IMR-90 (cell line): ENCODE results near the gene LEKR1. TPM values are rescaled to one million over a fixed set of nuclear protein-coding genes. Genes with fewer than 3 reads are reported as not detected.

Experiments
- ATAC-seq: fragments of 200-7000 bp; cut with Tn5 transposase; 2 replicates; pipeline ENCODE4 v1.9.1; 2020; ENCODE audit warnings: low read depth, mild to moderate bottlenecking, moderate library complexity
- BruUV-seq: library from RNA; stranded (reverse); fragments of 400-500 nt; replicated peaks from 2 replicates; lab custom pipeline; 2021; lab: Mats Ljungman, UMichigan
- CTCF ChIA-PET: fragments of 300-600 bp; formaldehyde crosslinking; extraction: SDS; loops from one replicate; lab custom pipeline; 2021; ENCODE audit warnings: antibody characterized with exemption; lab: Yijun Ruan, JAX
- POLR2A ChIA-PET: fragments of 300-600 bp; sonication (Branson Sonifier 250); formaldehyde crosslinking; loops from one replicate; lab custom pipeline; 2022; ENCODE audit warnings: antibody characterized with exemption; ENCODE audit not compliant: unreplicated experiment; lab: Charles Lee
- DNase-seq: peaks from one replicate; pipeline ENCODE4 v3.0.0; 2013
- H2AFZ ChIP-seq: replicated peaks from 2 replicates; pipeline ENCODE3; 2013; ENCODE audit warnings: low read length, mild to moderate bottlenecking; ENCODE audit not compliant: poor library complexity
- H2AK5ac ChIP-seq: 2 replicates; pipeline ENCODE4 v1.6.1; 2013; ENCODE audit warnings: low read depth, low read length, inconsistent platforms
- H2AK9ac ChIP-seq: replicated peaks from 2 replicates; pipeline ENCODE3; 2013; ENCODE audit warnings: mild to moderate bottlenecking, low read depth, low read length, moderate library complexity; ENCODE audit not compliant: poor library complexity
- H2BK120ac ChIP-seq: 2 replicates; pipeline ENCODE4 v1.6.1; 2013; ENCODE audit warnings: low read depth, low read length, inconsistent platforms
- H2BK15ac ChIP-seq: 3 replicates; pipeline ENCODE4 v1.6.1; 2013; ENCODE audit warnings: low read depth, low read length, inconsistent platforms
- H2BK20ac ChIP-seq: 2 replicates; pipeline ENCODE4 v1.6.1; 2013; ENCODE audit warnings: low read depth, mild to moderate bottlenecking, inconsistent platforms, low read length, moderate library complexity
- H2BK5ac ChIP-seq: 2 replicates; pipeline ENCODE4 v1.6.1; 2013; ENCODE audit warnings: mild to moderate bottlenecking, low read depth, low read length, inconsistent platforms; ENCODE audit not compliant: poor library complexity, severe bottlenecking
- H3K14ac ChIP-seq: replicated peaks from 2 replicates; pipeline ENCODE4 v1.6.1; 2013; ENCODE audit warnings: low read depth, low read length, inconsistent platforms
- H3K18ac ChIP-seq: 2 replicates; pipeline ENCODE4 v1.6.1; 2013; ENCODE audit warnings: low read depth, low read length, control low read depth
- H3K23ac ChIP-seq: 2 replicates; pipeline ENCODE4 v1.6.1; 2013; ENCODE audit warnings: low read depth, low read length, inconsistent platforms
- H3K27ac ChIP-seq: 2 replicates; pipeline ENCODE4 v1.5.1; 2013; ENCODE audit warnings: mild to moderate bottlenecking, control low read depth, low read length; ENCODE audit not compliant: insufficient read depth
- H3K27me3 ChIP-seq: 2 replicates; pipeline ENCODE4 v1.6.1; 2013; ENCODE audit warnings: low read length; ENCODE audit not compliant: control insufficient read depth, insufficient read depth
- H3K36me3 ChIP-seq: 2 replicates; pipeline ENCODE4 v1.6.1; 2013; ENCODE audit warnings: low read length, mixed read lengths; ENCODE audit not compliant: control insufficient read depth, insufficient read depth
- H3K4ac ChIP-seq: 2 replicates; pipeline ENCODE4 v1.6.1; 2013; ENCODE audit warnings: low read depth, low read length, inconsistent platforms
- H3K4me1 ChIP-seq: 2 replicates; pipeline ENCODE4 v1.6.1; 2013; ENCODE audit warnings: low read length, mixed read lengths; ENCODE audit not compliant: control insufficient read depth, insufficient read depth
- H3K4me2 ChIP-seq: 2 replicates; pipeline ENCODE4 v1.6.1; 2013; ENCODE audit warnings: low read depth, mild to moderate bottlenecking, control low read depth, low read length, moderate library complexity
- H3K4me3 ChIP-seq: 2 replicates; pipeline ENCODE4 v1.5.1; 2013; ENCODE audit warnings: low read depth, mild to moderate bottlenecking, control low read depth, low read length, moderate library complexity; ENCODE audit not compliant: insufficient read depth
- H3K56ac ChIP-seq: 2 replicates; pipeline ENCODE4 v1.6.1; 2013; ENCODE audit warnings: low read length, inconsistent platforms; ENCODE audit not compliant: insufficient read depth; ENCODE audit errors: extremely low read depth
- H3K79me1 ChIP-seq, 2 experiments: 2 replicates each; pipeline ENCODE4 v1.6.1; 2013; ENCODE audit warnings: low read length in 2 of 2, inconsistent platforms in 1 of 2, low read depth in 1 of 2
- H3K9ac ChIP-seq: 2 replicates; pipeline ENCODE4 v1.6.1; 2013; ENCODE audit warnings: low read depth, low read length, control low read depth
- H3K9me1 ChIP-seq: 2 replicates; pipeline ENCODE4 v1.6.1; 2013; ENCODE audit warnings: low read length, inconsistent platforms; ENCODE audit not compliant: insufficient read depth
- H3K9me3 ChIP-seq: 2 replicates; pipeline ENCODE4 v1.6.1; 2013; ENCODE audit warnings: low read length; ENCODE audit not compliant: control insufficient read depth, insufficient read depth
- H4K20me1 ChIP-seq: 2 replicates; pipeline ENCODE4 v1.6.1; 2013; ENCODE audit warnings: low read length, inconsistent platforms; ENCODE audit not compliant: insufficient read depth
- H4K5ac ChIP-seq: 2 replicates; pipeline ENCODE4 v1.6.1; 2013; ENCODE audit warnings: mild to moderate bottlenecking, low read depth, low read length, control low read depth
- H4K8ac ChIP-seq, 2 experiments: 2 replicates each; pipeline ENCODE4 v1.6.1; 2013; ENCODE audit warnings: low read depth in 2 of 2, low read length in 2 of 2, control low read depth in 1 of 2, inconsistent platforms in 1 of 2
- H4K91ac ChIP-seq: 2 replicates; pipeline ENCODE4 v1.6.1; 2013; ENCODE audit warnings: low read depth, low read length, inconsistent platforms; ENCODE audit not compliant: insufficient read depth
- BHLHE40 ChIP-seq: fragments of 150-350 bp; IDR thresholded peaks from 2 replicates; pipeline ENCODE4 v1.6.1; 2016; ENCODE audit warnings: mild to moderate bottlenecking, low read depth, low read length
- CEBPB ChIP-seq: IDR thresholded peaks from 2 replicates; pipeline ENCODE4 v1.6.1; 2012; ENCODE audit warnings: low read depth, low read length, improper control_type of control experiment
- CHD1 ChIP-seq: IDR thresholded peaks from 2 replicates; pipeline ENCODE4 v1.6.1; 2012; ENCODE audit warnings: low read depth, low read length, improper control_type of control experiment
- CTCF ChIP-seq: conservative IDR thresholded peaks from 2 replicates; pipeline ENCODE4 v1.5.1; 2012; ENCODE audit warnings: mild to moderate bottlenecking, low read depth, low read length, improper control_type of control experiment
- FOS ChIP-seq: fragments of 150-350 bp; IDR thresholded peaks from 2 replicates; pipeline ENCODE4 v1.6.1; 2016; ENCODE audit warnings: low read depth, low read length
- MAFK ChIP-seq: IDR thresholded peaks from 2 replicates; pipeline ENCODE4 v1.6.1; 2012; ENCODE audit warnings: low read depth, low read length, improper control_type of control experiment
- MAZ ChIP-seq: IDR thresholded peaks from 2 replicates; pipeline ENCODE4 v1.6.1; 2012; ENCODE audit warnings: low read depth, mild to moderate bottlenecking, low read length, improper control_type of control experiment, moderate library complexity, borderline replicate concordance
- MXI1 ChIP-seq: IDR thresholded peaks from 2 replicates; pipeline ENCODE4 v1.6.1; 2012; ENCODE audit warnings: low read depth, mild to moderate bottlenecking, low read length, moderate library complexity, borderline replicate concordance
- NFE2L2 ChIP-seq: fragments of 150-350 bp; IDR thresholded peaks from 2 replicates; pipeline ENCODE4 v1.6.1; 2016; ENCODE audit warnings: low read depth, mild to moderate bottlenecking, low read length
- POLR2A ChIP-seq: IDR thresholded peaks from 2 replicates; pipeline ENCODE4 v1.6.1; 2012; ENCODE audit warnings: mild to moderate bottlenecking, low read depth, low read length
- RAD21 ChIP-seq: IDR thresholded peaks from 2 replicates; pipeline ENCODE4 v1.6.1; 2012; ENCODE audit warnings: low read length, improper control_type of control experiment
- RCOR1 ChIP-seq: IDR thresholded peaks from 2 replicates; pipeline ENCODE4 v1.6.1; 2012; ENCODE audit warnings: mild to moderate bottlenecking, low read length, improper control_type of control experiment; ENCODE audit not compliant: insufficient replicate concordance
- RFX5 ChIP-seq: IDR thresholded peaks from 2 replicates; pipeline ENCODE4 v1.8.0; 2012; ENCODE audit warnings: low read depth, mild to moderate bottlenecking, low read length, moderate library complexity
- WGBS, 2 experiments: methylation state at CpG; one replicate each; pipeline versions ENCODE4 v1.1.5 to v1.1.7; 2013; ENCODE audit warnings: missing lambda C conversion rate in 2 of 2; ENCODE audit not compliant: insufficient read length in 1 of 2; ENCODE audit errors: extremely low coverage in 2 of 2; 5-methylcytosine and 5-hydroxymethylcytosine counted together
- dilution Hi-C: fragments of 300-500 bp; cut with HindIII; formaldehyde crosslinking; loops from one replicate; pipeline ENCODE4 v1.14.3; 2018; ENCODE audit warnings: low sequenced_read_pairs; ENCODE audit not compliant: unreplicated experiment
- in situ Hi-C: fragments of 300-500 bp; cut with MboI; formaldehyde crosslinking; loops from 3 replicates; pipeline ENCODE4 v1.14.3; 2019; ENCODE audit warnings: low sequenced_read_pairs, inconsistent platforms, mixed read lengths
- intact Hi-C: fragments of 100-400 bp; cut with micrococcal nuclease; formaldehyde crosslinking; loops from 2 replicates; pipeline ENCODE4 v1.10.0; 2022
- polyA plus RNA-seq, 3 experiments: library from polyadenylated mRNA; depleted of rRNA; stranded (reverse); fragments of >200 nt; gene quantifications; 2 replicates each; pipeline ENCODE4 v1.2.3, GENCODE V29; 2012; ENCODE audit warnings: low replicate concordance in 1 of 3
- total RNA-seq: library from RNA; depleted of rRNA; stranded (reverse); fragments of >200 nt; gene quantifications from 2 replicates; pipeline ENCODE4 v1.2.3, GENCODE V29; 2012

Gene LEKR1
- total and polyA plus RNA-seq, 2 of the 4 experiments (the other 2 are of a cell fraction): 0.19 to 0.36 TPM

GRCh38 chr3:156808025-156808424 is 18.1 kb upstream of the LEKR1 start:
- TF ChIP-seq NFE2L2: no peak
- no peak for TF ChIP-seq MXI1
- no peak for TF ChIP-seq CHD1
- TF ChIP-seq BHLHE40: no peak
- TF ChIP-seq CTCF: no peak
- TF ChIP-seq RAD21: no peak
- TF ChIP-seq MAFK: no peak
- TF ChIP-seq FOS: 0 out of 2 replicates have a peak, but pooled peaks have one; percentile 16
- TF ChIP-seq POLR2A: no peak
- TF ChIP-seq RCOR1: no peak
- no peak for TF ChIP-seq RFX5
- TF ChIP-seq CEBPB: peak; percentile 60; the same call in 1 of the 2 replicates
- 0 out of 2 replicates have a peak, but pooled peaks have one; percentile 10 for TF ChIP-seq MAZ
- Histone ChIP-seq H2AFZ (no peak overlapping the region), H3K27ac (no peak overlapping the region), H2BK20ac (peak overlapping the region; percentile 38; the same call in 1 of the 2 replicates), H3K14ac (0 out of 2 replicates have a peak overlapping the region, but pooled peaks have one; percentile 34), H4K91ac (no peak overlapping the region), H3K9me1 (peaks cover 7% of the 10 kb centered on the region; the same call in 1 of the 2 replicates), H3K36me3 (no peaks in the 10 kb centered on the region), H3K4me3 (no peak overlapping the region), H3K9me3 (no peaks in the 10 kb centered on the region), H2AK9ac (no peak overlapping the region), H3K4ac (peak overlapping the region; percentile 25; the same call in 1 of the 2 replicates), H2BK5ac (no peak overlapping the region), H4K20me1 (no peaks in the 10 kb centered on the region), H3K4me2 (no peak overlapping the region), H3K4me1 (peaks cover 10% of the 10 kb centered on the region), H3K56ac (no peak overlapping the region), H2BK15ac (peak overlapping the region; percentile 9; the same call in 1 of the 3 replicates), H4K5ac (no peak overlapping the region; the same call in 1 of the 2 replicates), H2AK5ac (no peak overlapping the region), H4K8ac (no peak overlapping the region), H3K79me1 (peaks cover 0 to 9% of the 10 kb centered on the region in 2 experiments; a peak in 2 of 4 replicates), H3K9ac (no peak overlapping the region), H3K23ac (no peak overlapping the region), H3K27me3 (no peaks in the 10 kb centered on the region), H2BK120ac (0 out of 2 replicates have a peak overlapping the region, but pooled peaks have one; percentile 4), H3K18ac (0 out of 2 replicates have a peak overlapping the region, but pooled peaks have one; percentile 13)
- intact Hi-C loops: no loop called here
- in situ Hi-C loops: no loop called here
- peak; percentile 55 for DNase-seq
- CTCF ChIA-PET: interaction anchor here (1.3 kb wide), 1 partner anchor 15 kb away, joined by 3 read pairs; no protein-coding TSS in a partner anchor
- no CpG with 5 or more reads among the region's 2 CpGs for WGBS, 2 experiments
- dilution Hi-C loops: no loop called here
- peak; percentile 24; the same call in 1 of the 2 replicates for ATAC-seq
- POLR2A ChIA-PET: no interaction called here
- no TSS peak for BruUV-seq
